Brain microvascular endothelial cell (primary cell): Measurements from ENCODE around the gene ORM2.

Experiments
- DNase-seq: peaks from one replicate; pipeline ENCODE4 v3.0.0-alpha.2; 2020
- H3K27ac ChIP-seq: fragments of 250-450 bp; sonication (Bioruptor Pico); 2 replicates; pipeline ENCODE4 v1.5.1; 2020; ENCODE audit warnings: mild to moderate bottlenecking, moderate library complexity
- H3K27me3 ChIP-seq: fragments of 250-450 bp; sonication (Bioruptor Pico); replicated peaks from 2 replicates; pipeline ENCODE4 v1.5.1; 2020; ENCODE audit warnings: mild to moderate bottlenecking
- H3K36me3 ChIP-seq: fragments of 250-450 bp; sonication (Bioruptor Pico); replicated peaks from 2 replicates; pipeline ENCODE4 v1.5.1; 2020; ENCODE audit warnings: mild to moderate bottlenecking
- H3K4me3 ChIP-seq: 2 replicates; pipeline ENCODE4 v1.5.1; 2011; ENCODE audit warnings: low read depth, mild to moderate bottlenecking, control low read depth, low read length, moderate library complexity
- in situ Hi-C: cut with HindIII; loops from 2 replicates; pipeline ENCODE4 v1.10.0; 2017; ENCODE audit warnings: low sequenced_read_pairs, low pct_ligation_motif_present
- TF ChIP-seq, protein P1 (sequence below): IDR thresholded peaks from 2 replicates; pipeline ENCODE4 v1.5.1; 2011; ENCODE audit warnings: low read depth, mild to moderate bottlenecking, moderate library complexity, low read length, control low read depth, inconsistent platforms; ENCODE audit errors: missing control alignments

ORM2 gene

DNA sequence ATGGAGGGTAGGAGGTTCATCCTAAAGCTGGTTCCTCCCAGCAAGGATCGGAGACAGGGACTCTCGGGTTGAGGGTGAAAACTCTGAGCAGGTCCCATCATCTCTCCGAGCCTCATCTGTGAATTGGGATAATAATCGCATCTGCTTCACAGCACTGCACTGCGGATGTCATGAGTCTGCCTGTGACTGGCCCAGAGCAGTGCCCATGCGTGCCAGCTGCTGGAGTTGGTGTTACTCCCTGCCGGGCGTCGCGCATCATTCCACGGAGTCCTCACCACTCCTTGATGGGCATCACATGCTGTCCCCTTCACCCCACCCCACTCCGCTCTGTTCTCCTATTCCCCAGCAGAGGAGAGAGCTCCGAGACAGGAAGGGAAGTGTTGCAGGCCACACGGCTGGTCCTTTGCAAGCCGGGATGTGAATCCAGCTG lies 41.9 kb upstream of the ORM2 start:
- no peaks in the 10 kb centered on the region for H3K27me3 ChIP-seq
- in situ Hi-C loops = no loop called here
- H3K36me3 ChIP-seq = no peaks in the 10 kb centered on the region
- H3K27ac ChIP-seq = no peak overlapping the region
- TF ChIP-seq, protein P1, sequence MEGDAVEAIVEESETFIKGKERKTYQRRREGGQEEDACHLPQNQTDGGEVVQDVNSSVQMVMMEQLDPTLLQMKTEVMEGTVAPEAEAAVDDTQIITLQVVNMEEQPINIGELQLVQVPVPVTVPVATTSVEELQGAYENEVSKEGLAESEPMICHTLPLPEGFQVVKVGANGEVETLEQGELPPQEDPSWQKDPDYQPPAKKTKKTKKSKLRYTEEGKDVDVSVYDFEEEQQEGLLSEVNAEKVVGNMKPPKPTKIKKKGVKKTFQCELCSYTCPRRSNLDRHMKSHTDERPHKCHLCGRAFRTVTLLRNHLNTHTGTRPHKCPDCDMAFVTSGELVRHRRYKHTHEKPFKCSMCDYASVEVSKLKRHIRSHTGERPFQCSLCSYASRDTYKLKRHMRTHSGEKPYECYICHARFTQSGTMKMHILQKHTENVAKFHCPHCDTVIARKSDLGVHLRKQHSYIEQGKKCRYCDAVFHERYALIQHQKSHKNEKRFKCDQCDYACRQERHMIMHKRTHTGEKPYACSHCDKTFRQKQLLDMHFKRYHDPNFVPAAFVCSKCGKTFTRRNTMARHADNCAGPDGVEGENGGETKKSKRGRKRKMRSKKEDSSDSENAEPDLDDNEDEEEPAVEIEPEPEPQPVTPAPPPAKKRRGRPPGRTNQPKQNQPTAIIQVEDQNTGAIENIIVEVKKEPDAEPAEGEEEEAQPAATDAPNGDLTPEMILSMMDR = no peak
- no peak overlapping the region for H3K4me3 ChIP-seq
- DNase-seq = no peak

DNA sequence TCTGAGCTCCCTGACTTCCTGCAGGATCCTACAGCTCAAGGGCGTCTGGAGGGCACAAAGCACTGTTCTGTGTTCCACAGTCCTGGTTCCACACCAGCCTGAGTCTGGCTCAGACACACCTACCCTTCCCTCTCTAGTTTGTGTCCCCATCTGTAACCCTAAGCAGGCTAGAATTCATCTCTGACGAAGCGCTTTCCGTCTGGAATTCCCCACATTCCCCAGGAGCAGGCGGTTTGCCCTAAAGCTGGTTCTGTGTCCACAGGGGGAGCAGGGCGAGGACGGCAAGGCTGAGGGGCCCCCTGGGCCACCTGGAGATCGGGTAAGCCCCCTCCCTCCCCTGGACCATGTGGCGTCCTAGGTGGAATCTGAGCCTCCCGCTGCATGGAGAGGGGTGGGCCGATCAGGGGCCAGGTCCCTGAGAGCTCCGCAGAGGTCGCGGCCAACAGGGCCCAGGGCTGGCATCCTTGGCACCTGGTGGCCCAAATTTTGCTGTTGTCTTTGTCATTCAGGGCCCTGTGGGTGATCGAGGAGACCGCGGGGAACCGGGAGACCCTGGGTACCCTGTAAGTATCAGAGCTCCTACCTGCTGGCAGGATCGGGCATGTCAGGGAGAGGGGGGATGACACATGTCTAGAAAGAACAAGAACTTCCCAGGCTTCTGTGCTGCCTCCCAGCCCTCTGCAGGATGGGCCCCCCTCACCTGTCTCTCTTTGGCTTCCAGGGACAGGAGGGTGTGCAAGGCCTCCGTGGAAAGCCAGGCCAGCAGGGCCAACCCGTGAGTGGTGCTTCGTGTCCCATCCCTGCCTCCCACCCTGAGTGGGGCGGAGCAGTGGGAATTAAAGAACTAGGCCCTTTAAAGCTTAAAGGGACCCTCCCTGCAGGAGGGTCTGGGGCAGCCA lies 41.2 kb upstream of the ORM2 start:
- peak; percentile 63 for DNase-seq
- in situ Hi-C loops = no loop called here

DNA sequence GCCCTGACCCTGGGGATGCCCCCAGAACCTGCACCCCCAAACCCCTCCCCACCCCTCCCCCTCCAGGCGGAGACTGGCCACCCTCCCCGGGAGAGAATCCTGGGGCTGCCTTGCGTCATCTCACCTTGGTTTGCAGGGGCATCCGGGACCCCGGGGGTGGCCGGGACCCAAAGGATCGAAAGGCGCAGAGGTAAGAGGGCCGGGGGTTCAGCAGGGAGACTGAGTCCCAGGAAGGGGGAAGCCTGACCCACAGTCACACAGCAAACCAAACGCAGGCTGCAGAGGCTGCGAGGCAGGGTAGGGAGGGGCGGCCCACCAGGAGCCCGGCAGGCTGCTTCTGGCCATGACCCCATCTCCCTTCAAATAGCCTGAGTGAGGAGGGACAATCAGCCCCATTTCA lies 40.6 kb upstream of the ORM2 start:
- in situ Hi-C loops = no loop called here
- DNase-seq = no peak
- no peaks in the 10 kb centered on the region for H3K27me3 ChIP-seq
- no peak overlapping the region for H3K4me3 ChIP-seq
- H3K36me3 ChIP-seq = no peaks in the 10 kb centered on the region
- H3K27ac ChIP-seq = no peak overlapping the region
- TF ChIP-seq, protein P1 = no peak

More for the DNA sequence above, 41.2 kb upstream of the ORM2 start:
- no peak overlapping the region for H3K4me3 ChIP-seq
- H3K27ac ChIP-seq = peak overlapping the region; percentile 15
- no peaks in the 10 kb centered on the region for H3K36me3 ChIP-seq
- no peaks in the 10 kb centered on the region for H3K27me3 ChIP-seq
- TF ChIP-seq, protein P1 = peak; percentile 20

DNA sequence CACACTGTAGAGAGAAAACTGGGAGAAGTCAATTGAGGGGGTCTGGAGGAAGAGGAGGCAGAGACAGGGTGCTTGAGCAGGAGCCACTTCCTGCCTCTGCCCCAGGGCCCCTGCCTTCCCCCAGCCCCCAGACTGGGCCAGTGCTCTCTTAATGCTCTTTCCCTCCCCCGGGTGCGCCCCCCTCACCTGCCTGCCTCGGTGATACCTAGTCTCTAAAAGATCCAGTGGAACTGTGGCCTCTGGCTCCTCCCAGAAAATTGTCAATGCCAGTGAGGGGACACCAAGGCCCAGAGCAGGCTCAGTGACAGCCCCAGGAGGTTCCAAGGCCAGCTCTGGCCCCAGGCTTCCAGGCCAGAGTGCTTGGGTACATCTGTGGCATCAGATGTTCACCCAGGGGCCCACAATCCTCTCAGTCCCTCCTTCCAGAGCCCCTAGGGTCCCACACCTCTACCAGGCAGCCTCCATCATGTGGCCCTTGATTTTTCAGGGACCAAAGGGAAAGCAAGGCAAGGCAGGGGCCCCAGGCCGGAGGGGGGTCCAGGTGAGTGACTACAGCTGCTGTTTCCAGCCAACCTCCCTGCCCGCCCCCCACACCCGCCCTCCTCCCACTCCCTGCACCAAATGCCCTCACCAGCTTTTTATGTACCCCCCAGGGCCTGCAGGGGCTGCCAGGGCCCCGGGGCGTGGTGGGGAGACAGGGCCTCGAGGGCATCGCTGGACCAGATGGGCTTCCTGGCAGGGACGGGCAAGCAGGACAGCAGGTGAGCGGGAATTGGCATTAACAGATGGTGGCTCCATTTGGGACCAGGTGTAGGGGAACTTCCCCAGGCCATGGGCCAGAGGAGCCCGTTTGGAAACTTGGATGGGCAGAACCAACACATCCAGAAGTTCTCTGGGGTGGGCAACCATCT lies 39.8 kb upstream of the ORM2 start:
- Histone ChIP-seq H3K36me3 (no peaks in the 10 kb centered on the region), H3K27ac (no peak overlapping the region), H3K27me3 (no peaks in the 10 kb centered on the region), H3K4me3 (no peak overlapping the region)
- in situ Hi-C loops = no loop called here
- TF ChIP-seq, protein P1 = no peak
- DNase-seq = no peak

DNA sequence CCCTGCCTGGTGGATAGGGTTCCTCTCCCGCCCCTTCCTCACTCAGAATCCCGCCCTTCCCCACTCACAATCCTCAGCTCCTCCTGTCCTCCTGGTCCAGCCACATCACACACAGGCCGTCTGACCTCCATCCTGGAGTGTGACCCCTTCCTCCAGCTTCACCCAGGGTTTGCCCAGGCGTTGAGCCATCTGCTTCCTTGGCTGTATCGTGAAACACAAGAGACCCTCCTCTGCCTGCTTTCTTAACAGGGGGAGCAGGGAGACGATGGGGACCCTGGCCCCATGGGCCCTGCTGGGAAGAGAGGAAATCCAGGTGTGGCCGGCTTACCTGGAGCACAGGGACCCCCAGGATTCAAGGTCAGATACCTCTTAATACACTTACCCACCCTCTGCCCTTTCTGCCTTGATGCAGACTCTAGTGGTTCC lies 39.1 kb upstream of the ORM2 start:
- Histone ChIP-seq H3K36me3 (no peaks in the 10 kb centered on the region), H3K4me3 (no peak overlapping the region), H3K27me3 (no peaks in the 10 kb centered on the region), H3K27ac (no peak overlapping the region)
- TF ChIP-seq, protein P1 = no peak
- in situ Hi-C loops = no loop called here
- DNase-seq = no peak
